ENCODE data around the gene TGM5.
A peak's percentile ranks its signal among the peaks of the same experiment; 100 is the strongest.
"Not testable (repeated sequence)": the region's sequence is repeated elsewhere in the genome, so short reads cannot be mapped to it uniquely, and the experiment has no call there.

TGM5 gene

GRCh38 chr15:43214592-43215295, 52.0 kb downstream of the TGM5 start:
- DNase-seq = no peak

- no peak for DNase-seq
Measured at GRCh38 chr15:43214169-43214568, 52.6 kb downstream of the TGM5 start.

- DNase-seq = no peak
Measured at GRCh38 chr15:43213466-43213865, 53.3 kb downstream of the TGM5 start.

DNA sequence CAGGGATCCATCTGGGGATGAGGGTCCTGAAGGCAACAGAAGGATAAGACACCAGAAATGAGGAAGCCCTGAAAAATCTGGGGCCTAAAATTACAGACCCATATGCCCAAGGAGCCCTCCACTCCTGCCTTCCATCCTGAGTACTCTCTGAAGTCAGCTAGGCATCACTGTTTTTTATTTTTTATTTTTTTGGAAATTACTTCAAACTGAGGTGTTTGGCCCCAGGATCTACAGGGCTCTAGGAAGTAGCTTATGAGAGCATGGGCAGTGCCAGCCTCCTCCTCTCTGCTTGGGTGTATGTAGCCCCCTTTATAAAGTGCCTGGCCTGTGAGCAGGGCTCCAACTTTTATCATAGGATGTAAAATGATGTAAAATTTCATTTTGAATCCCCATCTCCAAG, 53.8 kb downstream of the TGM5 start:
- no peak for DNase-seq

GRCh38 chr15:43212299-43212698, 54.4 kb downstream of the TGM5 start:
- DNase-seq = no peak

- no peak for DNase-seq
Measured at GRCh38 chr15:43211224-43211735, 55.4 kb downstream of the TGM5 start.

DNA sequence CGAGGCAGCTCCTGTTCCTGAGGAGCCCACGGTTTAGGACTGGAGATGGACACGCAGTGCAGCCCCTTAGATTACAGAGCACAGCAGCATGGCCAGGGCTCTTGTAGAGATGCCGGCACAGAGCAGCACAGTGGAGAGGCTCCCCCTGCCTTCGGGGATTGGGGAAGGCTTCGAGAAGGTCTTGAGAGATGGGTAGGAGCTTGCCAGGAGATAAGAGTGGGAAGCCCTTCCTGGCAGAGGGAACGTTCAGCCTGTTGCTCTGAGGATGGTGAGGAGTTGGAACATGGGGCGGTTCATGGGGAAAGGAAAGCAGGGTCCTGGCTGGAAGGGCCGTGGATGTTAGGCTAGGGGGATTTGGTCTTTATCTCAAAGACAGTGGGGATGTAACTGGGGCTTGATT, 55.9 kb downstream of the TGM5 start:
- DNase-seq = no peak

GRCh38 chr15:43210172-43210745, 56.5 kb downstream of the TGM5 start:
- no peak for DNase-seq

DNA sequence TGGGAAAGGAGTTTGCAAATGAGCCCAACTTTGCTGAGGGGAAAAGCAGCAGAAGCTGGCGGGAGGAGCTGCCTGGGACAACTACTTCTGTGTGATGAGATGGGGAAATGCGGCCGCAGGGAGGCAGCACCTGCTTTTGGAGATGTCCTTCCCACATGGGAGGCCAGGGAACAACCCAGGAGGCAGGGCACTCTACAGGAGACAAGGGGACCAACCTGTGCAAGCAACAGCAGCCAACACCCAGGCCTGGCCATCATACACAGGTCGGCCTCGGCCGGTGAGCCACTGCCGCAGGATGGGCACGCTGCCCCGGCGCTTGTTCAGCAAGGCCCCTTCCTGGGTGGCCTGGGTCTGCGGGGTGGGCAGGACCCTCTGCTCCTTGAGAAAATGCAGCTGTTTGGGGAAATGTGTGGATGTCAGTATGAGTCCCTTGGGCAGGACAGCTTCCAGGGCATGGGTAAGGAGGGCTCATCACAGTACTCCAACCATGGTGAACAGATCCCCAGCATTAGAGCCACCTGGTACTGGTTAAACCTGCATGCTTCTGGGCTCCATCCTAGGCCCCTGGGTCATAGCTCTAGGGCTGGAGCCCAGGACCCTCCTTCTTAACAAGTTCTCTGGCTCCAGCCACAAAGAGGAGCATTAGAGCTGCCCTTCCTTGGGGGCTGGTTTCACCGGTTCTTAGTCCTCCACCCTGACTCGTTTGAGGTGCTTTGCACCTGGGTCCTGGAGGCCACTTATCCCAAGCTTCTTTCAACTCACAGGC, 57.5 kb downstream of the TGM5 start:
- DNase-seq = peak in 1 of 3 donors; percentile 31

DNA sequence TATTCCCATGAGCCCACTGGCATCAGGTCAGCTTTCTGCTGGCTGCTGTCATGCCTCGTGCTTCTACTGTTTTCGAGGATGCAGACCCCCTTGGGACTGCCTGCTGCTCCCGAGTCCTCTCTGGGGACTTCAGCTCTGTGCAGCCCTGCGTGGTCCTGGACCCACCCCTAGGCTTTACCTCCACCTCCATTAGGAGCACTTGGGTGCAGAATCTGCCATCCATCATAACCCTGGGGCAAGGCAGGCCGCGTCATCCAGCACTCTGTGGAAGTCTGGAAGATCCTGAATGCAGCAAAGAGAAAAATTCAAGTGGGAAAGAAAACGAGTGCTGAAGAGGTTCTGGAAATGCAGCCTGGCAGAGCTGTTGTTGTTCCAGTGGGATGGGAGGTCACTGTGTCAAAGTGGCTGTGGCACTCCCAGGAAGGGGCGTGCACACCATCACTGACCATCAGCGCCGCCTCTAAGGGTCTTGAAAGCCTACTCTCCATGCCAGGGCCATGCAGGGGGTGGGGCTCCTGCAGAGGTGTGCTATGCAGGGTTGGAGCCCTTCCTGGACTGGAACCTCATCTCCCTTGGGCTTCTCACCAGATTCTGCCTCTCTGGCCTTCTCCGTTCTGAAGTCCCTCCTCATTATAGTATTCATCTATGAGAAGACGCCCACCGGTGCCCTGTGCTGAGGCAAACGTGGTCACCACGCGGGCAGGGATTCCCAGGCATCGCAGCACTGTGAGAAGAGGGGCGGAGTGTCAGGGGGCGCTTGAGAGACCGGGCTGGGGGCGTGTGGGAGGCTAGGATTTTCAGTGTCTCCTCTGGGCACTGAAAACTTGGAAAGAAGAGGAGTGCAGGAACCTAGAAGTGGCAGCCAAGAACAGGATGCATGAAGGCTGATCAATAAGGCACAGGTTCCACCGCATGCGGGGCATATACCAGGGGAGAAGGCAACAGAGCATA, 58.4 kb downstream of the TGM5 start:
- DNase-seq = no peak

DNA sequence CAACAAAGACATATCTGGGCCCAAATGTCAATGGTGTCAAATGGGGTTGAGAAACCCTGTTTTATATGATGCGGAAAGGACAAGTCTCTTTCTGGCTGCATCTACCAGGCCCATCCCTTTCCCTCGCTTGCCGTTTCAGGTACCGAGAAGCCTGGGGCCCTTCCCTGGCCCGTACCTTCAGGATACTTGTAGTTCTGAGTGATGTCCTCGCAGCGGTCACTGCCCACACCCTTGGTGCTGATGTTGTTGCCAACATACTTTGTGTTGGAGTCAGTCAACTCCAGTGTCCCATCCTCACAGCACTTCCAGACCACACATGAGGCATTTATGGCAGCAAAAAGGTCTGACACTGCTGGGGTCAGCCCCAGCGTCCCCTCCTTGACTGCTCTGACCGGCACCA, 59.7 kb downstream of the TGM5 start:
- no peak for DNase-seq

DNA sequence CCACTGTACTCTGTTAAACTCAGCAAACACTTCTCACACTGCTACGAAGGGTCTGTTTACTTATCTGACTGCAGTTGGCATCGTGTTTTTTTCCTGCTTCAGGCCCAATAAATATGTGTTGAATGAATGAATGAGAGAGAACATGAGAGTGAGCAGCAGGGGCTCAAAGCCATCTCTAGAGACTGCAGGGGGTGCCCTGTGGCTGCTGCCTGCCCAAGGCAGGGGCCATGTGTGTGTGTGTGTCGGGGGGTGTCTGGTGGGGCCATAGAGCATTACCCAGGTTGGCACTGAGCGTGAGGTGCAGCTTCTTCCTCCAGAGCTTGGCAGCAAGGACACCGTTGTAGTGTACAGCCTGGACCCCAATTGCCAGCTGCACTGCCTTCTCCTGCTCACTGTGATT, 60.7 kb downstream of the TGM5 start:
- DNase-seq = no peak

DNA sequence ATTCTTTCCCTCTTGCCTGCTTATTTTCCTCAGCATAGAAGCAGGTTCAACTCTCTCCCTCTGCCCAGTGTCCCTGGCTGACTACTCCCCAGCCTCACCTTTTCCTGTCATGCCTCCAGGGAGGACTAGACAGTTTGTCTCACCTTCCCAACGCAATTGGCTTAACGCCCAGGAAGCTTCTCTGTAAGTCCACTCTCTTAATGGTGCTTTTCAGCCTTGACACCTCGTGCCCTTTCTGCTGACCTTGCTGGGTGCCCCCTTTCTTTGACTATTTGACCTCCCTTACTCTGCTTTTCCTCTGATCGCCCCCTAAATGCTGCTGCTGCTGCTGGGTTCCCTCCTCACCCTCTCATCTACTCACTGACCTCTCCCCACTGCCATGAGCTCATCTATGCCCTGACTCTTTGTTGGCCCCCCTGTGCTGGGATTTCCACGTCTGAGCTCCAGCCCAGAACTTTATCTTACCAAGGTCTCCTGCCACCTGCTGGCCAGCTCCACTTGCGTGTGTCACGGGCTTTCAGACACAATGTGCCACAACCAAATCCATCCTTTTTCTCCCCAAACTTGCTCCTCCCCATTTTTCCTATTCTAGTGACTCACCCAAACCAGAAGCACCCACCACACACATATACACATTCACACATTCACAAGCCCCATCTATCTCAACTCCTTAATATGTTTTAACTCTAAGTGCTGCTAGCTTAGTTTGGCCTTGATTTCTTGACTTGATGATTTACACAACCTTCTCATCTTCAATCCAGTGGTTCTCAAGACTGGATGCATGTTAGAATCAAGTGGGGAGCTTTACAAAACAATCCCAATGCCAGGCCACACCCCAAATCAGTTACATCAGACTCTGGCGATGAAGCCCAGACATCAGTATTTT, 62.5 kb downstream of the TGM5 start:
- DNase-seq = peak; percentile 72 to 80 (median 79)

DNA sequence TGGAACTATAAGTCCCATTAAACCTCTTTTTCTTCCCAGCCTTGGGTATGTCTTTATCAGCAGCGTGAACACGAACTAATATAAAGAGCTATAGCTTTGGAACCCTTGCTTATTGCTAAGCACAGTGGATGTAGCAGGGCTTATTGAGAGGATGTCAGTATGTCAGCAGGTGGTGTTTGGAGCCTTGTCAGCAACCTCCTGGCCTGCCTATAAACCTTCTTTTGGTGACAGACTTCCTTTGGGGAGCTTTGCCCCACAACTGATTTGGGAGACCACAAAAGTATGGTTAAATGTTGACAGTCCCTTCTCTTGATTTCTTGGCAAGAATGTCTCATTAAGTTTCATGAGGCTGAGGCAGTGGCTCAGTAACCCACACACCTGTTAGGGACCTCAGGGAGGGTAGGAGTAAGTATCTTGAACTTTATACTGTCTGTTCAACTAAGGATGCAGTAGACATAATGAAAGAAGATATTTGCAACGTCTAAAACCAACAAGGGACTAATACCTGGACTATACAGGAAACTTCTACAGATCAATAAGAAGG, 66.7 kb downstream of the TGM5 start:
- DNase-seq = no peak

- no peak for DNase-seq
Measured at GRCh38 chr15:43198992-43199391, 67.7 kb downstream of the TGM5 start.

DNA sequence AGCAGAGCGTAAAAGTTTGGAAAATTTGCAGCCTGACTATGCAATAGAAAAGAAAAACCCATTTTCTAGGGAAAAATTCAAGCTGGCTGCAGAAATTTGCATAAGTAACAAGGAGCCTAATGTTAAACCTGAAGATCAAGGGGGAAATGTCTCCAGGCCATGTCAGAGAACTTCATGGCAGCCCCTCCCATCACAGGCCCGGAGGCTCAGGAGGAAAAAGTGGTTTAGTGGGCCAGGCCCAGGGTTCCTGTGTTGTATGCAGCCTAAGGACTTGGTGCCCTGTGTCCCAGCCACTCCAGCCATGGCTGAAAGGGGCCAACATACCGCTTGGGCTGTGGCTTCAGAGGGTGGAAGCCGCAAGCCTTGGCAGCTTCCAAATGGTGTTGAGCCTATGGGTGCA, 68.2 kb downstream of the TGM5 start:
- not testable (repeated sequence) for DNase-seq

- not testable (repeated sequence) for DNase-seq
Measured at GRCh38 chr15:43197773-43198172, 69.0 kb downstream of the TGM5 start.

- DNase-seq = no peak
Measured at GRCh38 chr15:43196760-43197548, 69.8 kb downstream of the TGM5 start.

GRCh38 chr15:43194795-43195194, 71.9 kb downstream of the TGM5 start:
- DNase-seq = no peak

DNA sequence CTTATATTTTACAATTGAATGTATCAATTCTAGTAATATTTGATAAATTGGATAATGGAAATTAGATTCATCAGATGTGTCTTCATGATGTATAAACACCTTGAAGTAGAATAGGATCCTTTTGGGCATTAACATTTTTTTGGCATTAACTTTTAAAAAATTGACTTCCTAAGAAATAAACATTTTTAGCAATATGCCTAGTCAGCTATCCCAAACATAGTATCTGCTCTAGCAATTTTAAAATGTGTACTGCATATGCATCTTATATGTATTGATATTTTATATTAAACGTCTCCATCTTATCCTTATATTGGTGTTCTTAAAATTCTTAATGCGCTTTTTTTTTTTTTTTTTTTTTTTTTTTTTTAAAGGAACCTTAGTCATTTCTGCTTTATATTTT, 73.0 kb downstream of the TGM5 start:
- DNase-seq = no peak

GRCh38 chr15:43190178-43190577, 76.5 kb downstream of the TGM5 start:
- DNase-seq = no peak
